ENCODE results near the gene JPH3.

The JPH3 gene

GRCh38 chr16:87695534-87695933 is 93.2 kb downstream of the JPH3 start:
- no peak for TF ChIP-seq CTCF (IDR thresholded peaks at IDR 0.05; ENCODE audit: extremely low read depth, insufficient read depth, missing control alignments)
- in situ Hi-C loops (cut with MboI; ENCODE audit: low pct_unique_long_range_greater_than_20kb, low sequenced_read_pairs, unreplicated experiment) = no loop called here
- no peak for DNase-seq (ENCODE audit: low spot score)

- no peak for TF ChIP-seq CTCF (IDR thresholded peaks at IDR 0.05; ENCODE audit: extremely low read depth, insufficient read depth, missing control alignments)
- in situ Hi-C loops (cut with MboI; ENCODE audit: low pct_unique_long_range_greater_than_20kb, low sequenced_read_pairs, unreplicated experiment) = no loop called here
- no peak for DNase-seq (ENCODE audit: low spot score)
Measured at GRCh38 chr16:87696726-87697125, 94.4 kb downstream of the JPH3 start.

GRCh38 chr16:87697256-87697655 is 94.9 kb downstream of the JPH3 start:
- no peak for DNase-seq (ENCODE audit: low spot score)
- TF ChIP-seq CTCF (IDR thresholded peaks at IDR 0.05; ENCODE audit: extremely low read depth, insufficient read depth, missing control alignments) = no peak
- in situ Hi-C loops (cut with MboI; ENCODE audit: low pct_unique_long_range_greater_than_20kb, low sequenced_read_pairs, unreplicated experiment) = no loop called here

GRCh38 chr16:87697792-87698191 is 95.5 kb downstream of the JPH3 start:
- DNase-seq (ENCODE audit: low spot score) = no peak
- no peak for TF ChIP-seq CTCF (IDR thresholded peaks at IDR 0.05; ENCODE audit: extremely low read depth, insufficient read depth, missing control alignments)
- in situ Hi-C loops (cut with MboI; ENCODE audit: low pct_unique_long_range_greater_than_20kb, low sequenced_read_pairs, unreplicated experiment) = no loop called here

GRCh38 chr16:87698241-87698640 is 95.9 kb downstream of the JPH3 start:
- in situ Hi-C loops (cut with MboI; ENCODE audit: low pct_unique_long_range_greater_than_20kb, low sequenced_read_pairs, unreplicated experiment) = no loop called here
- TF ChIP-seq CTCF (IDR thresholded peaks at IDR 0.05; ENCODE audit: extremely low read depth, insufficient read depth, missing control alignments) = no peak
- peak; percentile 81 for DNase-seq (ENCODE audit: low spot score)

GRCh38 chr16:87698676-87699199 is 96.4 kb downstream of the JPH3 start:
- no peak for TF ChIP-seq CTCF (IDR thresholded peaks at IDR 0.05; ENCODE audit: extremely low read depth, insufficient read depth, missing control alignments)
- no peak for DNase-seq (ENCODE audit: low spot score)
- in situ Hi-C loops (cut with MboI; ENCODE audit: low pct_unique_long_range_greater_than_20kb, low sequenced_read_pairs, unreplicated experiment) = no loop called here
